Activated CD4-positive, alpha-beta memory T cell treated with anti-CD3 and anti-CD28 coated beads, Interleukin-2, amount 10 ng/mL, durations not matched to agents 7 days and 5 days (primary cell): ENCODE measurements around the gene KCNQ1. TPM values are rescaled to one million over a fixed set of nuclear protein-coding genes. Genes with fewer than 3 reads are reported as not detected.

ENCODE experiments used
- CTCF ChIA-PET: fragments of 350-600 bp; sonication (Branson Sonifier 250); formaldehyde crosslinking; loops from one replicate; lab custom pipeline; 2021; ENCODE audit warnings: antibody characterized with exemption, inconsistent platforms; lab: Charles Lee
- POLR2A ChIA-PET: fragments of 350-600 bp; sonication (Branson Sonifier 250); formaldehyde crosslinking; loops from one replicate; lab custom pipeline; 2021; ENCODE audit warnings: antibody characterized with exemption; lab: Charles Lee
- DNase-seq: peaks from one replicate; pipeline ENCODE4 v3.0.0-alpha.2; 2020
- H3K27ac Mint-ChIP-seq: one replicate; pipeline ENCODE4 v1.8.0; 2021; ENCODE audit warnings: mild to moderate bottlenecking, mixed read lengths
- H3K27me3 Mint-ChIP-seq: one replicate; pipeline ENCODE4 v1.8.0; 2021; ENCODE audit warnings: mixed read lengths
- H3K36me3 Mint-ChIP-seq: one replicate; pipeline ENCODE4 v1.8.0; 2021; ENCODE audit warnings: low read depth, mixed read lengths
- H3K4me1 Mint-ChIP-seq: one replicate; pipeline ENCODE4 v1.8.0; 2021; ENCODE audit warnings: mixed read lengths
- H3K4me3 Mint-ChIP-seq: one replicate; pipeline ENCODE4 v1.8.0; 2021; ENCODE audit warnings: mild to moderate bottlenecking, mixed read lengths
- H3K9me3 Mint-ChIP-seq: one replicate; pipeline ENCODE4 v1.8.0; 2021; ENCODE audit warnings: mixed read lengths
- total RNA-seq, 2 experiments: library from RNA; stranded (reverse); gene quantifications; one replicate each; pipeline ENCODE4 v1.2.3, GENCODE V29; 2021

Gene KCNQ1
- total RNA-seq, 2 experiments from 2014 or later, result 14.8 to 15.0 TPM

DNA sequence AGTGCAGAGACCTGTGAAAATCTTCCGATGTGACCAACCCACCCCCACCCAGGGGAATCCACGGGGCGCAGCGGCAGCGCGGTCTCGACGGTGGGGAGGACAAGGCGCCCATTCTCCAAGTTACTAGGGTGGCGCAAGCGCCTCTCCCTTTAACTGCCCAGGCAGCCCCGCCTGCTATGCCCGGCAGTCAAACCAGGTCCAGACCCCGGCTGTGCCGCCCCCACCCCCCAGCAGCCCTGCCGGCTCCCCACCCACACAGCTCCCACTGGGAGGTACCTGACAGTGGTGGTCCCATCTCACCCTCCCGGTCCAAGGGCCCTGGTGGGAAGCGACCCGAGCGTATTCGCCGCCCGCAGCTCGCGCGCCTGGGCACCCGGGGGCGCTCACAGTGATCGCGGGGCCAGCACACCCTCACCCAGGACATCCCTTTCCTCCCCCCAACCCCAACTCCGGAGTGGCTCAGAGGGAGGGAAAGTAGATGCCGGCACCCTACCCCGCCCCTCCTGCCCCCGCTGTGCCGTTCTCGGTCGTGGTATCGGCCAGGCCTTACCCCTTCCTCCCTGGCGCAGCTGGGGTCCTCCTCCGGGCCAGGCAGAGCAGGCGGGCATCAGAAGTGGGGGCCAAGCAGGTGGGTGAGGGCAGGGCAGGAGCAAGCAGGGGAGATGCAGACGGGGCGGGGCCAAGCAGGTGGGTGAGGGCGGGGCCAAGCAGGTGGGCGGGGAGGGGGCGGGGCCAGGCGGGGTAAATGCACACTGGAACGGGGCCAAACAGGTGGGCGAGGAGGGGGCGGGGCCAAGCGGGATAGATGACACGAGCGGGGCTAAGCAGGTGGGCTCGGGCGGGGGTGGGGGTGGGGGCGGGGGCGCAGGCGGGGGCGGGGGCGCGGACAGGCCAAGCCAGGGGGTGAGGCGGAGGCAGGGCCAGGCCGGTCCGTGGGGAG, 657 bp upstream of the KCNQ1 start, which contains the start of gene TRPM5:
Gene TRPM5 (minus strand): TSS at position 634 of the 940 bp plus-strand sequence. CDS start 21,478 bp downstream, outside the sequence.
- Mint-ChIP-seq H3K4me3 (peak within 1 kb of the TSS; percentile 89), H3K4me1 (peaks cover 34% of the 10 kb centered on the region), H3K27me3 (peaks cover 14% of the 10 kb centered on the region), H3K36me3 (no peaks in the 10 kb centered on the region), H3K27ac (peak within 1 kb of the TSS; percentile 71), H3K9me3 (no peaks in the 10 kb centered on the region)
- peak; percentile 72 for DNase-seq
- POLR2A ChIA-PET, result interaction anchor here (1.5 to 2.3 kb wide), 2 partner anchors 21 to 23 kb away, joined by 3 to 10 read pairs; no protein-coding TSS in a partner anchor
- CTCF ChIA-PET, result interaction anchor here (1.8 to 1.9 kb wide), 2 partner anchors 24 to 87 kb away, joined by 4 to 6 read pairs; no protein-coding TSS in a partner anchor

DNA sequence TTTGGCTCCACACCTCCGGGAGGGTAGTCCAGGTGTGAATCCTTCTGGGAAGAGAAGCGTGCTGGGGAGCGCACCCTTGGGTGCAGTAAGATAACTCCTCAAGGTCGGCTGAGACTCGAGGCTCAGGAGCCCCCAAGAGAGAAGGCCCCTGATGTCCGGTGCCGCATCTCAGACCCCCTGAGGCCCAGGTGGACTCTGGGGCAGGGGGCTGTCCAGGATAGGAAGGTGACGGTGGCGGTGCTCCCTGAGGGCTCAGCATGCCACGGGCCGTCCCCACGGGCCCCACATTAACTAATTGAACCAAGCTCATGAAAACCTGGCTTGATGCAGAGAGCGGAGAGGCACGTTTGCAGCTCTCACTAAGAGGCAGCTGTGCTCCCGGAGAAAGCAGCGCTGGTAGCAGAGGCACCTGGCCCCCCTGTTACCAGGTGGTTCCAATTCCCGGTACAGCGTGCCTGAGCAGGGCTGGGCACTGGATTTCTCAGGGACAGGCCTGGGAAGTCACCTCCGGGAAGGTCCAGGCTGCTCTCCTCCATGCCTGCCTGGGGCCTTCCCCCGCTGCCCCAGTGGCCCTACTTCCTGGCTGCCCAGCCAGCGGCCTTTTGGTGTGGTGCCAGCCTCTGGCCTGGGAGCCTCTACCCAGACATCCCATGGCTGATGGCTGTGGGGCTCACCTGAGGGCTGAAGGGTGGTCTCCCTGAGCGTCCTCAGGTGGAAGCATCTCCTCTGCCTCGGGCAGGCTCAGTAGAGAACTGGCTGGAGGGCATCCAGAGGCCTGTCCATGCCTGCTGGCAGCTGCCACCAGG, 1.1 kb downstream of the KCNQ1 start:
- ChIA-PET POLR2A (interaction anchor here (0.7 to 2.3 kb wide), 3 partner anchors 19 to 446 kb away, joined by 3 to 10 read pairs (median 4); no protein-coding TSS in a partner anchor), CTCF (interaction anchor here (1.4 to 1.9 kb wide), 3 partner anchors 25 to 87 kb away, joined by 3 to 6 read pairs (median 4); no protein-coding TSS in a partner anchor)
- Mint-ChIP-seq H3K27ac (peak overlapping the region; percentile 71), H3K9me3 (no peaks in the 10 kb centered on the region), H3K4me3 (peak overlapping the region; percentile 89), H3K36me3 (no peaks in the 10 kb centered on the region), H3K4me1 (peaks cover 31% of the 10 kb centered on the region), H3K27me3 (peaks cover 14% of the 10 kb centered on the region)
- DNase-seq, result no peak

DNA sequence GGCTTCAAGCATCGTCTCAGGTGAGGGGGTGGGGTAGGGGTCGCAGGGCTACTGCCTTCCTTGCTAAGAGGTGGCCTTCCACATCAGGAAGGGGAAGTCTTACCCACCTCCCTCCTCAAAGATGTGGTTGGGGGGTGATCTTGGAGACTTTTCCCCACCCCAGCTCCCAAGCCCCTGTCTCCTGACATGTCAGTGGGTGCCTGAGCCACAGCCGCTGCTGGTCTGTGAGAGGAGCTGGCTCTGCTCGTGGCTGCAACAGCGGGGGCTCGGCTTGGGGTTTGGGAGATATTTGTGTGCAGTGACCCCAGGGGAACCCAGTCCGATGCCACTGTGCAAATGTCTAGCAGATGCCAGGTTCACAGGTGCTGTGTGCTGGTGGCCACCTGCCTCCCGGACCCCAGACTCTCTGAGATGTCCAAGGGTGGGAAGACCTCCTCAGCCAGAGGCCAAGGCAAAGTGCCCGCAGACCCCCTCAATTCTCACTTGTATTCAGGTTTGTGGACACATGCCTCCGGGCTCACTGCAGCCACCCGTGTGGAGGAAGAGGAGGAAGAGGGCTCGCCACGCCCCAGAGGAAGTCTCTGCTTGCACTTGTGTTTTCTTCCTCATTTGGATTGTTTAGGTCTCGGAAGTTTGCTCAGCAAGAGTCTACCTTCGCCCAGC, 1.9 kb downstream of the KCNQ1 start:
- Mint-ChIP-seq H3K36me3 (no peaks in the 10 kb centered on the region), H3K27me3 (peaks cover 14% of the 10 kb centered on the region), H3K9me3 (no peaks in the 10 kb centered on the region), H3K4me1 (peaks cover 31% of the 10 kb centered on the region), H3K27ac (peak overlapping the region; percentile 71), H3K4me3 (peak overlapping the region; percentile 89)
- DNase-seq, result peak; percentile 43
- ChIA-PET POLR2A (interaction anchor here (1.1 to 1.2 kb wide), 2 partner anchors 17 to 20 kb away, joined by 3 to 4 read pairs; no protein-coding TSS in a partner anchor), CTCF (no interaction called here)

DNA sequence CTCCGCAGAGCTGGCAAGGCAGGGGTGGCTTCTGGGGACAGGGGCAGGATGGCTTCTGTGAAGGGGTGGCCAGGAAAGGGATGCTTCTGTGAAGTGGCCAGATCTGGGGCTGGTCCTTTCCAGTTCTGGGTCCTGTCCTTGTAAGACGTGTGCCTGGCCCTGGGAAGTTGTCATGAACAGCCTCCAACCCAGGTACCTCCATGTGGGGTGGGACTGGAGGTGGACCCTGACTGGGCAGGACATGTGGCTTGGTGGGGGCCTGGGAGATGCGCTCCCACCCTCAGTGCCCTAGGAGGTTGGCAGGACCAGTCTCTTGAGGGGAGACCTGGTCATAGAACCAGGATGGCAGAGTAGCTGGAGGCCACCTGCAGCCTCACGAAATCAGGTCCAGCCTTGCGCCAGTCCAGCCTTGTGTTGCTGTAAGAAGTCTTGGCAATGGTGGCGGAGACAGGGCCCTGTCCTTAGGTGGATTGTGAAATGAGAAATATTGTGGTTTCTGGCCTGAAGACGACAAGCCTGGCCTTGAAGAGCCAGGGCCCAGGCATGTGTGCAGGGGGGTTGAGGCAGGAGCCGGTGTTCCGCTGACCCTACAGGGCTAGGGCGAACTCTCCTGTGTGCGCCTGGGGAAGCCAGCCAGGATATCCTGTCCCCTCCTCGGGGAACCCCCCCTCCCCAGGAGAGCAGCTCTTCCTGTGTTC, 2.6 kb downstream of the KCNQ1 start:
- ChIA-PET CTCF (no interaction called here), POLR2A (interaction anchor here (1.1 to 1.2 kb wide), 2 partner anchors 16 to 19 kb away, joined by 3 to 4 read pairs; no protein-coding TSS in a partner anchor)
- H3K27ac Mint-ChIP-seq, result peak overlapping the region; percentile 71
- H3K4me1 Mint-ChIP-seq, result peaks cover 31% of the 10 kb centered on the region
- no peaks in the 10 kb centered on the region for H3K9me3 Mint-ChIP-seq
- peak overlapping the region; percentile 89 for H3K4me3 Mint-ChIP-seq
- no peak for DNase-seq
- no peaks in the 10 kb centered on the region for H3K36me3 Mint-ChIP-seq
- H3K27me3 Mint-ChIP-seq, result peaks cover 11% of the 10 kb centered on the region

- no peaks in the 10 kb centered on the region for H3K9me3 Mint-ChIP-seq
- H3K36me3 Mint-ChIP-seq, result no peaks in the 10 kb centered on the region
- CTCF ChIA-PET, result no interaction called here
- no peak overlapping the region for H3K4me3 Mint-ChIP-seq
- no peak overlapping the region for H3K27ac Mint-ChIP-seq
- no peak for DNase-seq
- POLR2A ChIA-PET, result interaction anchor here (1.2 kb wide), 1 partner anchor 18 kb away, joined by 4 read pairs; no protein-coding TSS in a partner anchor
- peaks cover 29% of the 10 kb centered on the region for H3K4me1 Mint-ChIP-seq
- peaks cover 7% of the 10 kb centered on the region for H3K27me3 Mint-ChIP-seq
Observed at GRCh38 chr11:2447951-2448650, 3.3 kb downstream of the KCNQ1 start.

DNA sequence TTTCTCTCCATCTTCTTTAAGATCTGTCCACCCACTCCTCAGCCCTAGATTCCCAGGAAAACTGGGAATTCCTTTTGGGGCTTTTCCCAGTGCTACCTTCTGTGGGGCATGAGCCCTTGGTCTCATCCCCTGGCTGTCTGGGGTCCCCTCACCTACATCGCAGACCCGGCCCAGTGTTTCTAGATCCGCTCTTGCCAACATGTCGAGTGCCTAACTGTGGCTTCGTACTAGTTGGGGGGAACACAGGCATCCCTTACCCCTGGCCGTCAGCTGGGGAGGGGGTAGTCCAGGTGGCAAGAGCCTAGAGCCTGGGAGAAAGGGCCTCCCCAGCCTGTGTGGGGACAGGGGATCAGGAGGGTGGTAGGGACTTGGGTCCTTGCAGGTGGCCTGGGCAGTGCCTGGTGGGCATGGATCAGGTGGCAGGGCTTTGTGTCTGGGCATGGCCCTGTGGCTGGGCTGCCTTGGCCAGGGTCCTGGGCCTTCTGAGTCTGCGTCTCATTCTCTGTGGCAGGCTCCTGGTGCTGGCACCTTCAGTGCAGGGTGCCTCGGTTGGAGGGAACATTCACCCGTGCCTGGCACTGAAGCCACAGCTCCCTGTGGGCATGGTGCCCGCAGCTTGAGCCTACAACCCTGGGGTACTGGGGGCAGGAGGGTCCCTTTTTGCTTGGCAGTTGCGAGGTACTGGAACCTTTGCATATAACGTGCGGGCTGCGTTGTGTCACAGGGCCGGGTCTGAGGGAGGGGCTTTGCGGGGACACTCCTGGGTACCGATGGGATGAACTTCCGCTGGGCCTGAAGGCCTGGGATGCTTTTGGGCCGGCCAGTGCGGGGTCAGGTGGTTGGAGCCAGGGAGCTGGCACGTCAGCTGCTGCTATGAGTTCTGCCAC, 4.1 kb downstream of the KCNQ1 start:
- Mint-ChIP-seq H3K4me3 (no peak overlapping the region), H3K27ac (no peak overlapping the region), H3K9me3 (no peaks in the 10 kb centered on the region), H3K27me3 (peaks cover 2% of the 10 kb centered on the region), H3K4me1 (peaks cover 24% of the 10 kb centered on the region), H3K36me3 (no peaks in the 10 kb centered on the region)
- no peak for DNase-seq
- CTCF ChIA-PET, result no interaction called here
- POLR2A ChIA-PET, result no interaction called here

GRCh38 chr11:2449548-2450320, 4.9 kb downstream of the KCNQ1 start:
- DNase-seq, result no peak
- H3K27me3 Mint-ChIP-seq, result peaks cover 2% of the 10 kb centered on the region
- ChIA-PET POLR2A (no interaction called here), CTCF (no interaction called here)
- peaks cover 24% of the 10 kb centered on the region for H3K4me1 Mint-ChIP-seq
- no peaks in the 10 kb centered on the region for H3K36me3 Mint-ChIP-seq
- no peak overlapping the region for H3K4me3 Mint-ChIP-seq
- H3K27ac Mint-ChIP-seq, result no peak overlapping the region
- no peaks in the 10 kb centered on the region for H3K9me3 Mint-ChIP-seq

- peaks cover 21% of the 10 kb centered on the region for H3K4me1 Mint-ChIP-seq
- ChIA-PET POLR2A (no interaction called here), CTCF (no interaction called here)
- no peak overlapping the region for H3K4me3 Mint-ChIP-seq
- no peak for DNase-seq
- no peaks in the 10 kb centered on the region for H3K9me3 Mint-ChIP-seq
- no peak overlapping the region for H3K27ac Mint-ChIP-seq
- H3K27me3 Mint-ChIP-seq, result no peaks in the 10 kb centered on the region
- no peaks in the 10 kb centered on the region for H3K36me3 Mint-ChIP-seq
Observed at GRCh38 chr11:2450321-2451041, 5.7 kb downstream of the KCNQ1 start.

DNA sequence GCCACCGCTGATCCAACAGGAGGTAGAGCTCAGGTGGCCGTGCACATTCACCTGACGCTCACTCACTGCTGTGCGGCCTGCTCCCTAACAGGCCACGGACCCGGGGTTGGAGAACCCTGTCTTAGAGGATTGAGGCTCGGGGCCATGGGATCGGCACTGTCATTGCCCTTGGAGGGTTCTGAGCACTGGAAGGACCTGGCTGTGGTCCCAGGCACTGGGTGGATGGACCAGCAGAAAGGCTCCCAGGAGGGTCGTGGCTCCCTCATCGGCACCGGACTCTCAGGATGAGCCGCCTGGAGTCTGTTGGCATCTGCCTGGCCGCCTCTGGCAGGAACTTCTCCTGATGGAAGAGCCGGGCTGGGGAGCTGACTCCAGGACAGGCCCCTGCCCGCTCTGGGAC, 6.5 kb downstream of the KCNQ1 start:
- H3K27me3 Mint-ChIP-seq, result no peaks in the 10 kb centered on the region
- H3K36me3 Mint-ChIP-seq, result no peaks in the 10 kb centered on the region
- ChIA-PET POLR2A (no interaction called here), CTCF (no interaction called here)
- peaks cover 17% of the 10 kb centered on the region for H3K4me1 Mint-ChIP-seq
- no peak for DNase-seq
- no peak overlapping the region for H3K27ac Mint-ChIP-seq
- H3K4me3 Mint-ChIP-seq, result no peak overlapping the region
- no peaks in the 10 kb centered on the region for H3K9me3 Mint-ChIP-seq

DNA sequence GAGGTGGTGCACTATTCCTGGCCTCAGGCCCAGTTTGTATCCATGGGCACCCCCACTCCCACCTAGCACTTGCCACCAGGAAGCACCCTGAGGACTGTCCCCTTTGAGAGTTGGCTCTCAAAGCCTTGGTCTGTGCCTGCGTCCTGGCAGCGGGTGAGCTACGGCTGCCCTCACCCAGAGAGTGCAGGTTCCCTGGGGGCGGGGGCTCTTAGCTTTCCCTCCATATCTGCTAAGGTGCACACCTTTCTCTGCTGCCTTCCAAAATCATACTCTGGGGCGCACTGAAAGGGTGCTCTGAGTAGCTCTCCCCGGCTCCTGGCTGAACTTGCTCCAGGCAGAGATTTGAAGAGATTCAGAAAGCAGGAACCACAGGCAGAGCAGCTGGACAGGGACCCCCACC, 7.1 kb downstream of the KCNQ1 start:
- ChIA-PET POLR2A (no interaction called here), CTCF (no interaction called here)
- no peaks in the 10 kb centered on the region for H3K36me3 Mint-ChIP-seq
- H3K27me3 Mint-ChIP-seq, result no peaks in the 10 kb centered on the region
- no peak for DNase-seq
- H3K27ac Mint-ChIP-seq, result no peak overlapping the region
- no peaks in the 10 kb centered on the region for H3K9me3 Mint-ChIP-seq
- H3K4me1 Mint-ChIP-seq, result peaks cover 13% of the 10 kb centered on the region
- no peak overlapping the region for H3K4me3 Mint-ChIP-seq
